A172 (cell line): ENCODE results near the gene STAT2. TPM values are rescaled to one million over a fixed set of nuclear protein-coding genes. Genes with fewer than 3 reads are reported as not detected.
"Not testable (repeated sequence)": the region's sequence is repeated elsewhere in the genome, so short reads cannot be mapped to it uniquely, and the experiment has no call there.

ENCODE experiments used
- DNase-seq: peaks from one replicate; pipeline ENCODE4 v3.0.0-alpha.2; 2015; ENCODE audit warnings: low spot score
- total RNA-seq: library from RNA; depleted of rRNA; stranded (reverse); fragments of >200 nt; shearing (Covaris generic); gene quantifications from 2 replicates; pipeline ENCODE4 v1.2.3, GENCODE V29; 2014; rRNA removed

STAT2 gene
- total RNA-seq, result 66.6 and 68.2 TPM in 2 replicates

DNA sequence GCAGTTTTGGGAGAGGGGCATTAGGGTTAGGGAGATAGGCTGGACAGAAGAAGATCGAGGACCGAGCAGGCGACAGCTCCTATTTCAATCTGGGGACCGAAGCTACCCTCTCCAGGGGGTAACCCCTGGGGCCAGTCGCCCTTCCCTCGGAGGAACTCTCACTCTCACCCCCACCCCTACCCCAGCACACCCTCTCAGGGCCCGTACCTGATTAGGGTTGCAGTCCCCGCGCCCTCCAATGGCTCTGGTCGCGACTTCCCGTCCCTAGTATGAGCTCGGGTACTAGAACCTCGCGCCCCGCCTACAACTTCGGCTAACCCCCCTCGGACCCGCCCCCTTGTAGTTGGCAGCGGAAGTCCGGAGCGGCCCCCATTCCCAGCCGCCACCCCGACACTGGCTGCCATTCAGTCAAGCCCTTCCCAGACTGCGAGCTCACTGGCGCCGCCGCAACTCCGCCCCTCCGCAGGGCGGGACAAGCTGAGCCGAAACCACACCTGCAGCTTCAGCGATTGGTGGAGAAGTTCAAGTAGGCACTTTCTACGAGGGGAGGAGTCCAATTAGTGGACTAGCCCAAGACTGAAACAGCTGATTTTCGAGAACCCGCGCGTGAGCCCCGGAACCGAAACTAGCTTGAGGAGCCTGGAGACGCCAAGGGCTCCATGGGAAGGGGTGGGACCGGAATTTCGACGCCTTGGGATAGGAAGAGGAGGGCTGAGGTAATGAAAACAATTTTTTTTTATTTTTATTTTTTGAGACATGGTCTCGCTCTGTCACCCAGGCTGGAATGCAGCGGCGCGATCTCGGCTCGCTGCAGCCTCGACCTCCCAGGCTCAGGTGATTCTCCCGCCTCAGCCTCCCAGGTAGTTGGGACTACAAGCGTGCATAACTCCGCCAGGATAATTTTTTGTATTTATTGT, at the start of gene STAT2:
TSS of gene STAT2 (minus strand) at position 257 of the 917 bp plus-strand sequence. CDS start 3,536 bp downstream, outside the sequence.
- DNase-seq, result peak; percentile 99

- DNase-seq, result no peak
Measured at GRCh38 chr12:56408799-56409417, 49.0 kb upstream of the STAT2 start.

DNA sequence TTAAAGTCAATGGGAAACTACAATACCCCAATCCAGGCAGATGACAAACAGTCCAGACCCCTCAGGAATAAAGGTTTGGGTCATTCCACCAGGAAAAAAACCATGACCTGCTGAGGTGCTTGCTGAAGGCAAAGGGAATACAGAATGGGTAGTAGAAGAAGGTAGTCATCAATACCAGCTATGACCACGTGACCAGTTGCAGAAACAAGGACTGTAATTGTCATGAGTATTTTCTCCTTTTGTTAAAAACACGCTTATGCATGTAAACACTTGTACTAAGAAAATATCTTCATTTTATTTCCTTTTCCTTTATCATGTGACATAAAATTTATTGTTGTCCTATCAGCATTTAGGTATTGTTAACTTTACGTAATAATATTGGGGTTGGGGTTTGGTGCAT, 44.3 kb upstream of the STAT2 start:
- not testable (repeated sequence) for DNase-seq

GRCh38 chr12:56401612-56402011, 41.7 kb upstream of the STAT2 start:
- not testable (repeated sequence) for DNase-seq

DNA sequence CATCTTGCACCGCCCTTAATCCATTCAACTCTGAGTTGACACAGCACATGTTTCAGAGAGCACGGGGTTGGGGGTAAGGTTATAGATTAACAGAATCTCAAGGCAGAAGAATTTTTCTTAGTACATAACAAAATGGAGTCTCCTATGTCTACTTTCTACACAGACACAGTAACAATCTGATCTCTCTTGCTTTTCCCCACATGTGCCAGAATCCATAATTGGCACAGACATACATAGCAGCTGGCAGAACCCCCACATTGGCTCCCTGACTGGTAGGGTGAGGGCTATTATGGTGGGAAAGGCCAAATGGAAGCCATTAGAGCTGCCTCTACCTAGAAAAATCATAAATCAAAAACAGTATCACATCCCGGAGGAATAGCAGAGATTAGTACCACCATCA, 41.2 kb upstream of the STAT2 start:
- not testable (repeated sequence) for DNase-seq

DNA sequence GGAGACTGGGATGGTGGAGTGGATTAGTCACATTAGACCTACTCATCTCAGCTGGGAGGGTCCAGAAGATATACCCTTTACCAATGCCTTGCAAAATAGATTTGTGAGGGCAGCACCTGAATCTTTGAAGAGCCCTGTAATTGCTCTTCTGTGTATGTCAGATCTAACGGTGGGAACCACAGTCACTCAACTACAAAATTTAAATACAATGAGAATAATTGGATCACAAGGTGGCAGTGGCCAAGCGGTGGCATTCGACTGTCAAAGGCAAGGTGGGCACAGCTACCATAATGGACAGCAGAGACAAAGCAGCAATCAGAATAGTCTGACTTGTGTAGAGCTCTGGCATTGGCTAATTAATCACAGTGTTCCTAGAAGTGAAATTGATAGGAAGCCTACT, 39.6 kb upstream of the STAT2 start:
- DNase-seq, result not testable (repeated sequence)

- no peak for DNase-seq
Measured at GRCh38 chr12:56398324-56398723, 38.4 kb upstream of the STAT2 start.

- DNase-seq, result no peak
Measured at GRCh38 chr12:56392331-56392730, 32.4 kb upstream of the STAT2 start.

DNA sequence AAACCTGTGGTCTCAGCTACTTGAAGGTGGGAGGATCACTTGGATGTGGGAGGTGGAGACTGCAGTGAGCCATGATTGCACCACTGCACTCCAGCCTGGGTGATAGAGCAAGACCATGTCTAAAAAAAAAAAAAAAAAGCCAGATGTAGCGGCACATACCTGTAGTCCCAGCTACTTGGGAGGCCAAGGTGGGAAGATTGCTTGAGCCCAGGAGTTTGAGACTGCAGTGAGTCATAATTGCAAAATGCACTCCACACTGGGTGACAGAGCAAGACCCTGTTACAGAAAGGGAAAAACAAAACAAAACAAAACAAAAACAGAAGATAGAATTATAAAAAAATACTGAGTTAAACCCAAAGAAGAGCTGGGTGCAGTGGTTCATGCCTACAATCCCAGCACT, 31.8 kb upstream of the STAT2 start:
- DNase-seq, result no peak

DNA sequence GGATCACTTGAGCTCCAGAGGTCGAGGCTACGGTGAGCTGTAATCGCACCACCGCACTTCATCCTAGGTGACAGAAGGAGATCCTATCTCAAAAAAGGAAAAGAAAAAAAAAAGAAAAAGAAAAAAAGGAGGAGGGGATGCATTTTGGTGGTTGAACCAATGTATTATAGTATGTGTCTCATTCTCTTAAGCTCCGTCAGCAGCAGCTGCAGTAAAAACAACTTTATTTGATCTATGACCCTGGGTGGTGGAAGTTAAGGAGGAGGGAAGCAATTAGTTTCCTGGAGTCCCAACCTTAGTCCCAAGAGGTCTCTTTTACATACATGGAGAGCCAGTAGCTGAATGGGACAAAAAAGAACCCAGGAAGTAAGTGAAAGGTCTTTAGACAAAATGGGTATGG, 29.5 kb upstream of the STAT2 start:
- no peak for DNase-seq

- no peak for DNase-seq
Measured at GRCh38 chr12:56387152-56387736, 27.3 kb upstream of the STAT2 start.

DNA sequence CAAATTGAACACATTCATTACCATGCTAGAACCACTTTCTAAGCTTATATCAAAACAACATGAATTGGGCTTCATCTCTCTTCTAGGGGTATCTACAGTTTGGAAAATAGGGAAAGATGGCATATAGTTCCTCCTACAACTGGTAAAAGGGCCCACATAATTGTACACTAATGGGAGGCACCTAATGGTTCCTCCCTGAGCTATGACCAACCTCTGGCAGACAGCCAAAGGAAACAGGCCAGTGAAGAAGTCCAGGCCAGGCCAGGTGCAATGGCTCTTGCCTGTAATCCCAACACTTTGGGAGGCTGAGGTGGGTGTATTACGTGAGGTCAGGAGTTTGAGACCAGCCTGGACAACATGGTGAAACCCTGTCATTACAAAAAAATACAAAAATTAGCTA, 26.0 kb upstream of the STAT2 start:
- no peak for DNase-seq

DNA sequence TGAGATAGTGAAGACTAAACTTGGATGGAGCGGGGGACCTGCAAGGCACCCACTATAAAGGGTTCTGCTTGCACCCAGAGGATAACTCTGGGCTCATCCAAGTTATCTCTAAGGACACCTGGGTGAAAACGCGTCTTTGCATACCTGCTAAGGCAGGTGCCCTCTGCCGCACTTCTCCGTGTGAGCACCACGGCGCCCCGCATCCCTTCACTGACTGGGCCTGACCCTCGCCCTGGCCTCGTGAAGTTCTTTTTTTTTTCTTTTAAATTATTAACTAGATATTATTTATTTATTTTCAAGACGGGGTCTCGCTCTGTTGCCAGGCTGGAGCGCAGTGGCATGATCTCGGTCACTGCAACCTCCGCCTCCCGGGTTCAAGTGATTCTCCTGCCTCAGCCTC, 22.7 kb upstream of the STAT2 start:
- DNase-seq, result no peak

DNA sequence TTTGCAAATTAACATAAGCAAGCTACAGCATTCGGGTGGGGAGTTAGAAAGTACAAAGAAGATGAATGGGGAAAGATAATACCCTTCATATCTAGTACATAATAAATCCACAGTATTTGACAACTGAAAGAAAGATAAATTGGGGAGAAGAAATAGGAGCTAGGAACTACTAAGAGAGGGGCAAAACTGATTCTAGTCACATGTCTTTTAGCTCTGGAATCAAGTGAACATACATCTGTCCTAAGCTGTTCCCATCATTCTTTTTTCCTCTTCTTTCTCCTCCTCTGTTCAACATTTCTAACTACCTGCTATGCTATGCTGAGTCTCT, 18.0 kb upstream of the STAT2 start:
- DNase-seq, result no peak

GRCh38 chr12:56377310-56377988, 17.5 kb upstream of the STAT2 start:
- peak; percentile 33 for DNase-seq

DNA sequence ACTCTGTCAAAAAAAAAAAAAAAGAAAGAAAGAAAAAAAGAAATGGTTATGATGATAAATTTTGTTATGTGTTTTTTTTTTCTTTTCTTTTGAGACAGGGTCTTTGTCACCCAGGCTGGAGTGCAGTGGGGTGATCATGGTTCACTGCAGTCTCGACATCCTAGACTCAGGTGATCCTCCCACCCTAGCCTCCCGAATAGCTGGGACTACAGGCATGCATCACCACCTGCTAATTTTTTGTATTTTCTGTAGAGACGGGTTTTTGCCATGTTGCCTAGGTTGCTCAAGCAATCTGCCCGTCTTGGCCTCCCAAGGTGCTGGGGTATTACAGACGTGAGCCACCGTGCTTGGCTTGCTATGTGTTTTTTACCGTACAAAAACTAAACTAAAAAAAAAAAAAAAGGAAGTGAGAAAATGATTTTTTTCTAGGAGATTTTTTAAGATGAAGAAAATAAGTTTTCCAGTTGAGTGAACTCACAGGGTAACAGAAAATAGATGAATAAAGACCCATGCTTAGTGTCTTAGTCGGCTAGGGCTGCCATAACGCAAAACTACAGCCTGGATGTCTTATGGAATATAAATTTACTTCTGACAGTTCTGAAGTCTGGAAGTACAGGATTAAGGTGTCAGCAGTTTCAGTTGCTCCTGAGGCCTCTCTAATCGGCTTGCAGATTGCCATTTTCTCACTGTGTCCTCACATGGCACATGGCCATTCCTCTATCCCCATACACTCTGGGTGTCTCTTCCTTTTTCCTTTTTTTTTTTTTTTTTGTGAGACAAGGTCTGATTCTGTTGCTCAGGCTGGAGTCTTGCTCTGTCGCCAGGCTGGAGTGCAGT, 15.9 kb upstream of the STAT2 start:
- no peak for DNase-seq

- DNase-seq, result no peak
Measured at GRCh38 chr12:56374726-56375597, 15.1 kb upstream of the STAT2 start.

- DNase-seq, result no peak
Measured at GRCh38 chr12:56373515-56373914, 13.6 kb upstream of the STAT2 start.

DNA sequence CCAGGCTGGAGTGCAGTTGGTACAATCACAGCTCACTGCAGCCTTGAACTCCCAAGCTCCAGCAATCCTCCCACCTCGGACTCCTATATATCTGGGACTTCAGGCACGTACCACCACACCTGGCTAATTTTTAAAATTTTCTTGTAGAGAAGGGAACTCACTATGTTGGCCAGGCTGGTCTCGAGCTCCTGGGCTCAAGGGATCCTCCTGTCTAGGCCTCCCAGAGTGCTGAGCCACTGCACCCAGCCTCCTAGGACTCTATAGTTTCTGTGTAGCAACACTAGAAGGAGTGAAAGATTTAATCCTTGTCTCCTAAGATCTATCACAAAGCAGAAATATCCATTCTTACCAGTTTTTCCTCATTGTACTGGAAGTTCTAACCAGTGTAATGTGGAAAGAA, 7.0 kb upstream of the STAT2 start:
- no peak for DNase-seq
